A549 treated with GW870086 at 1 μM for 4 hours (cell line): Measurements from ENCODE around the gene STEAP4. TPM values are rescaled to one million over a fixed set of nuclear protein-coding genes. Genes with fewer than 3 reads are reported as not detected.

Source experiments
- total RNA-seq: library from RNA; stranded (reverse); fragments of 200-300 nt; extraction: Qiagen RNA extraction; gene quantifications from 5 replicates; pipeline ENCODE4 v1.2.3, GENCODE V29; 2022; ENCODE audit warnings: low read depth

Gene STEAP4
- 0.02 TPM in 1 of 5 replicates, not detected in the others for total RNA-seq

DNA sequence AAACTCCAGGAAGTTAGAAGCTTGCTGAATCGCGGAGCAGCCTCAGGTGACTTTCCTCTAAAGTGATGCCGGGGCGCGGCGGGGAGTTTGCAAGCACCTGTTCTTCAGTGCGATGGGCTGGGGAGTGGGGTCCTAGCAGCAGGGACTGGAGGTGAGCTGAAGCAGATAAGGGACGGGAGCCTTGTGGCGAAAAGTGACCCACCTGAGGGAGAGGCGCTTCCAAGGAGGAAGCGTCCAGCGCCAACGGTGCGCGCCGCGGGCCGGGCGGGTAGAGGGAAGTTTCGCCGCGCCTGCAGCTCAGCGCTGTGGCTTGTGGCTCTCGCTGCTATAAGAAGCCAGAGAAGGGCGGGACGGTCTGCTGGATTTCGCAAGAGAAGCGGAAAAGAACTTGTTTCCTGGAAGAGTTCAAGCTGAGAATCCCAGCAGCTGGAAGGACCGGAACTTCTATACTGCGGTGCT lies at the start of gene STEAP4:
Gene STEAP4 (minus strand): TSS at position 305 of the 459 bp plus-strand sequence. CDS start 22,625 bp downstream, outside the sequence.

Other genes with a start within 250 kb of the STEAP4 start
- 105 to 140 TPM (median 130 TPM) in 5 replicates for gene SRI, start 86.9 kb downstream of the STEAP4 start, total RNA-seq